CD4-positive, alpha-beta T cell treated with Interleukin-10 for 1 hour (primary cell): ENCODE results near the gene HSFX2.
"Not testable (repeated sequence)": the region's sequence is repeated elsewhere in the genome, so short reads cannot be mapped to it uniquely, and the experiment has no call there.

Experiments used
- DNase-seq: peaks from one replicate; pipeline ENCODE4 v3.0.0-alpha.2; 2020

HSFX2 gene

GRCh38 chrX:149587359-149587758 is 7.8 kb downstream of the HSFX2 start, which contains the start of gene MAGEA9B:
TSS of gene MAGEA9B (minus strand) at chrX:149587459. CDS start at chrX:149583179, 4,280 bp downstream.
- DNase-seq = not testable (repeated sequence)

DNA sequence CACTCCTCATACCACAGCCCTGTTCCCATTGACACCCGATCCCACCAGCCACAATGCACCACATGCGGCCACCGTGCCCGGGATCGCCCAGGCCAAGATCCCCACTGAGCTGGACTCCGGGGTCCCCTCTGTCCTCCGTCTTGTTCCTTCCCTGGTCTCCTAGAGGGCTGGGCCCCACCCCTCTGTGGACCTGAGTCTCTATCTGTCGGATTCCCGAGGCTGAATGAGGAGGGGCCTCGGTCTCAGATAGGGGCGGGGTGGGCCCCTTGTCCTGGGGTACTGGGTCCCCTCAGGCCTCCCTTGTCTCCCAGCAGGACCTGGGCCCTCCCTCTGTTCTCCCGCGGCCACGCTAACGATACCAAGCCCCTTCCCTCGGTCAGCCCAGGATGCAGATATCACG is 9.5 kb downstream of the HSFX2 start:
- DNase-seq = not testable (repeated sequence)

GRCh38 chrX:149573456-149573855 is 21.7 kb downstream of the HSFX2 start:
- DNase-seq = not testable (repeated sequence)

DNA sequence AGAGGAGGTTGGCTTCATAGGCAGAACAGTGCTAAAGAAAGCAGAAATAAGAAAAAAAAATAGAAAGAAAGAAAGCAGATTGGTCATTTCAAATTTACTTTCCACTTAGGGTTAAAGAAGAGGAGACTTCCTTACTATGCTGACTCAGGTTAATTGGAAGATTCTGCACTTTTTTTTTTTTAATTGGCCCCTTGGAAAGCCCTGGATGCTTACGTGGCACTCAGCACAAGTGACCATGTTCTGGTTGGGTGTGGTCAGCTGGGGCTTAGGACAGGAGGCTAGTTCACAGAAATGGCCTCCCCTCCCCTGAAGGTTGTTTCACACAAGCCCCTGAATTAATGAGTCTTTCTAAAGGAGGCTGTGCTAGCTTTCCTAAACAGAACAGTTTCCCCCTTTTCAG is 22.4 kb downstream of the HSFX2 start:
- DNase-seq = no peak

GRCh38 chrX:149571770-149572169 is 23.3 kb downstream of the HSFX2 start:
- no peak for DNase-seq

GRCh38 chrX:149570668-149571067 is 24.4 kb downstream of the HSFX2 start:
- DNase-seq = no peak

DNA sequence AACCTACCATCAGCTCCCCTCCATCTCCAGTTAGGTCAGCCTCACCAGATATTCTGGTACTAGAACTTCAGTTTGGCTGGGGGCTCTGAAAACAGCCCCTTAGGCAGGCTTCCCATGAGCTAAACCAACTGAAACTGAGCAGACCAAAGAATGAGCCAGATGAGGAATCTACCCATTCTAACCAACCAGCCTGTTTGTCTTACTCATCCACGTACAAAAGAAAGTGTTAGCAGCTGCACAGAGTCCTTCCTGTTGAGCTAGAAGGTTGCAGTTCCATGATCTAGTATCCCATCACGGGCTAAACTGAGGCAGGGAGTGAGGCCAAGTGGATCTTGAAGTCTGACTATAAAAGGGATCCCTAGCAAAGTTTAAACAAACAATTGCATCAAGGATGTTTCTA is 25.3 kb downstream of the HSFX2 start:
- no peak for DNase-seq

- DNase-seq = no peak
Observed at GRCh38 chrX:149568701-149569296, 26.3 kb downstream of the HSFX2 start.

- no peak for DNase-seq
Observed at GRCh38 chrX:149567621-149568417, 27.3 kb downstream of the HSFX2 start.

DNA sequence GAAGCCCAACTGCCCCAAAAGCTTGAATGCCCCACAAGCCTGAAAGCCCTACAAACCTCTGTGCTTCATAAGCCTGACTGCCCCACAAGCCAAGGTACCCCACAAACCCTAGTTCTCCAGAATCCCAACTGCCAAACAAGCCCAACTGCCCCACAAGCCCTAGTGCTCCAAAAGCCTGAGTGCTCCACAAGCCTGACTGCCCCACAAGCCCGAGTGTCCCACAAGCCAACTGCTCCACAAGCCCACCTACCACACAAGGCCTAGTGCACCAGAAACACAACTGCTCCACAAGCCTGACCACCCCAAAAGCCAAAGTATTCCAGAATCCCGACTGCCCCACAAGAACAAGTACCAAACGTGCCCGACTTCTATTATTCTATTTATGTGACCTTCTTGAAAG is 31.8 kb downstream of the HSFX2 start:
- no peak for DNase-seq

GRCh38 chrX:149555251-149555650 is 39.9 kb downstream of the HSFX2 start:
- DNase-seq = not testable (repeated sequence)

DNA sequence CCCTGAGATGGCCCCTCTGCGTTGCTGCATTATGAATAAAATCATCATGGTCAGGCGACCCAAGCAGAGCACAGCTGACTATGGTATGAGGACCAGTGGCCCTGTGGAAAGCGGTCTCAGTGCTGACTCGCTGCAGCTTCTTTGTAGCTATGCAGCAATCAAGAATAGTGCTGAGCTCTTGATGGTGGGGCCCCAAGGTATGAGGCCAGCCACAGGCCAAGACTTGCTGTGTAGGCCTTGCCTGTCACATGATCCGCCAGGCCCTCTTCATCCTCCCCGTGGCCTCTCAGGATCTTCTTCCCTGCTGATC is 43.2 kb downstream of the HSFX2 start:
- DNase-seq = not testable (repeated sequence)

DNA sequence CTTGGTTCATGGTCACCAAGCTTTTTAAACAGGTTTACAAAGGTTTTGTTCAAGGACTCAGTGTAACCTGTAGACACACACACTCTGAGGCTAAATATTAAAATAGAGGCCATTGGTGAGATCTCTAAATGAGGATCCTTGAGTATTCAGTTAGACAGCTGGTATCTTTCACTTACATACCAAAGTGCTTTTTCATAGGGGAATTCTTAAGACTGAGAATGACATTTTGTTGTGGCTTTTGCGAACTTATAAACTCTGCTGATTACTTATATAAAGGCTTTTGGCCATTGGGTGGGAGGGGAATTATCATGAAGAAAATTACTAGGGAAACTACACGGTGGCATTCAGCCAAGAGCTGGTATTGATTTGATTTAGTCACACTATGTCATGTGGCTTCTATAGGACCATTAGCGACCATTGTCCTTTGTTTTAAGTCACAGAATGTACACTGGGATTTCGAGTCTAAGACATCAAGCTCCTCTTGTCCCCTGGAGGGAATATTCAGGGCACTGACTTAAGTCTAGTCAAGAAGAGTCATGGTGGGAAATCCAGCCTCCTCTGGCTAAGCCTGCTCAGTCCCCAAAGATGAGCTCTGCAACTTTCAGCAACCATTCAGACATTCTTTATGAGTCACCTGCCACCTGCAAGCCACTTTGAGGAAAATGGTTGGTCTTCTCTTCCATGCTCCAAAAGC is 43.7 kb downstream of the HSFX2 start:
- DNase-seq = not testable (repeated sequence)

DNA sequence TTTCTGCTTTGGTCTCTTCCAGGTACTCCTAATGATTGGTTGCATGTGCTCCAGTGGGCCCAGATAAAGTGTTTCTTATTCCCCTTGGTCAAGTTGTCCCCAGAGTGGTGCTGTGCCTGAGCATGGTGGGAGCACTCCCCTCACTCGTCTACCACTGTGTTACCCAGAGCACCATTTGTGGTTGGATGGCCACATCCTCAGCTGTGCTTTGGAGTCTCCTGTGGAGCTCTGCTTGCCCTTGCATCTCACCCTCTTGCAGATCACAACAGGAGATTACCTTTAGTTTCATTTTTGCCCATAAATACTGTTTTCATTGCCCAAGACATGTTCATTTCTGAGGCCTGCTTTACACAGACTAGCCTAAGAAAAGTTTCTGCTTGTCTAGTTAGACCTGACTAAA is 44.7 kb downstream of the HSFX2 start:
- not testable (repeated sequence) for DNase-seq

DNA sequence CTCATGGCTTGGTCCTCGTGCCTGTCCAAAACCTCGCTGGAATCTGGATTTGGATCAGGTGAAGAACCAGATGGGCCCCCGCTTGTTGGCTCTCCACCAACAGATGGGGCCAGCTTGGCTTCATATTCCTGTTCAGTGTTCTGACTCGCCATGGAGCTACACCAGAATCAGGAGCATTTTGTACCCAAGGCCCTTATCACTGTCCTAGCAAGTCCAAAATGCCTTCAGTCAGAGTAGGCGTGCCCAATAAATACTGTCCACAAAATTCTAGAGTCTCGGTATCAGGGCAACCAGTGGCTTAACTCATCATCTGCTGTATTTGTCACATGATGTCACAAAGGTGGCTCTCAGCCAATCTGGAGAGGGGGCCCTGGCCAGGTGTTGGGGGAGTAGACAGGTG is 45.4 kb downstream of the HSFX2 start, which contains the start of gene HSFX3:
Gene HSFX3 (minus strand): TSS at position 224 of the 400 bp plus-strand sequence. CDS start 72 bp downstream, at position 152.
- DNase-seq = not testable (repeated sequence)

DNA sequence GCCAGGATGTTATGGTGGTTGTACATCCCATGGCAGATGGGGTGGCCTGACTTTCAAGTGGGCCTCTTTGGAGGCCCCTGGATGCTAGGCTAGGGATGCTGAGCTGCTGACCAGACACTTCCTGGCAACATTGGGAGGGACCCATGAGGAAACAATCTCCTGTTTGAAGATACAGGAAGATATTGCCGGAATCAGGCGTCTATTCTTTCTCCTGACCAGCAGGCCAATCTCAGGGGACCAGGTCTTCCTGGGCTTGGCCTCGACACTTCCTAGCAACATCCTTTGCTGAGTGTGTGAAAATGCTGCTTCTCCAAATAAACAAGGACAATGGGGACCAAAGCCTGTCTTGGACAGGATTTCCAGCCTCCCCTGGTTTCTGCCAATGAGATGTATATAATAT is 47.3 kb downstream of the HSFX2 start:
- not testable (repeated sequence) for DNase-seq

- DNase-seq = not testable (repeated sequence)
Observed at GRCh38 chrX:149546962-149547361, 48.2 kb downstream of the HSFX2 start.

DNA sequence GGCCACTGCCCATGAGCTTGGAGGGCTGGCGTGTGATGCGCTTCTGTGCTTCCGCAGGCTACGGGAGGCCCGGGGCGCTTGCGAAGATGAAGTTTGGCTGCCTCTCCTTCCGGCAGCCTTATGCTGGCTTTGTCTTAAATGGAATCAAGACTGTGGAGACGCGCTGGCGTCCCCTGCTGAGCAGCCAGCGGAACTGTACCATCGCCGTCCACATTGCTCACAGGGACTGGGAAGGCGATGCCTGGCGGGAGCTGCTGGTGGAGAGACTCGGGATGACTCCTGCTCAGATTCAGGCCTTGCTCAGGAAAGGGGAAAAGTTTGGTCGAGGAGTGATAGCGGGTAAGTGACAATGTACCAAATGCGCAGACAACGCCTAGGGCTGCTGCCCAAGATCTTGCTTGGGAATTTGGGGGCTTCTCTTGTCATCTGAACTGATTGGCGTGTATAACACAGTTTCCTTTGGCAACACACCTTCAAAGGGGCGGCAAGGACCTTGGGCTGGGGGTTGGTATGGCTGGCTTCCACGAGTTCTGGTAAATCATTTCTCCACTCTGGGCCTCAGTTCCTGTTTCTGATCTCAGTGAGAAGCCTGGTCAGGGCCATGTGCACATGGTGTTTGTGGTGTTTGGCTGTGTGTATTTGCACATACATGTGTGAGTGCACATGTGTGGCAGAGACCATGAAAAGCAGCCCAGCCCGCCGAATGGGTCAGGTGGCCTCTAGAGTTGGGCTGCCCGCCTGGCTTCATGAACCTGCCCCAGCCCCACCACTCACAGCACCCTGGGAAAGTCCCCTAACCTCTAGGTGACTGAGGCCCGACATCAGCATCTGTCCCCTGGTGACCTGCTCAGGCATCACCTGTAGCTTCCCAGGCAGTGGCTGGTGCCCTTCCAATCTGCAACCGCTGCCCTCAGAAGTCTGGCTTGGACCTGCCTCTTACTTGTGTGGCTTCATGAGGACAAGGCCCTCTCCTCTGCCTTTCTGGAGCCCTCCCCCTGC is 49.3 kb downstream of the HSFX2 start:
- DNase-seq = not testable (repeated sequence)
